H9 (cell line): ENCODE results near the gene ASS1. TPM values are rescaled to one million over a fixed set of nuclear protein-coding genes. Genes with fewer than 3 reads are reported as not detected.

Experiments used
- DNase-seq: peaks from one replicate; pipeline ENCODE4 v3.0.0-alpha.2; 2017
- H2AFZ ChIP-seq: one replicate; pipeline ENCODE4 v1.6.1; 2013; ENCODE audit warnings: mild to moderate bottlenecking, low read length, control low read depth, moderate library complexity
- H2AK5ac ChIP-seq: 2 replicates; pipeline ENCODE4 v1.6.1; 2013; ENCODE audit warnings: low read length, control low read depth, mixed read lengths; ENCODE audit not compliant: insufficient read length
- H2BK120ac ChIP-seq: one replicate; pipeline ENCODE4 v1.6.1; 2013; ENCODE audit warnings: low read depth, mild to moderate bottlenecking, low read length, control low read depth, inconsistent platforms; ENCODE audit not compliant: poor library complexity, severe bottlenecking
- H2BK12ac ChIP-seq: 2 replicates; pipeline ENCODE4 v1.6.1; 2013; ENCODE audit warnings: low read length, control low read depth, mixed read lengths, low read depth; ENCODE audit not compliant: insufficient read length
- H2BK15ac ChIP-seq: 2 replicates; pipeline ENCODE4 v1.6.1; 2013; ENCODE audit warnings: low read depth, low read length, control low read depth
- H2BK20ac ChIP-seq: one replicate; pipeline ENCODE4 v1.6.1; 2013; ENCODE audit warnings: low read depth, mild to moderate bottlenecking, low read length, control low read depth, inconsistent platforms; ENCODE audit not compliant: poor library complexity, severe bottlenecking
- H2BK5ac ChIP-seq: 2 replicates; pipeline ENCODE4 v1.6.1; 2013; ENCODE audit warnings: low read length, control low read depth, mixed read lengths; ENCODE audit not compliant: insufficient read length
- H3K14ac ChIP-seq: 2 replicates; pipeline ENCODE4 v1.6.1; 2013; ENCODE audit warnings: low read length, control low read depth; ENCODE audit not compliant: insufficient read depth
- H3K18ac ChIP-seq: 2 replicates; pipeline ENCODE4 v1.6.1; 2013; ENCODE audit warnings: low read depth, mild to moderate bottlenecking, mixed read lengths, low read length, control low read depth; ENCODE audit not compliant: insufficient read length
- H3K23ac ChIP-seq: 2 replicates; pipeline ENCODE4 v1.6.1; 2013; ENCODE audit warnings: low read length, control low read depth, mixed read lengths, low read depth; ENCODE audit not compliant: insufficient read length
- H3K23me2 ChIP-seq: 2 replicates; pipeline ENCODE4 v1.6.1; 2013; ENCODE audit warnings: low read depth, mild to moderate bottlenecking, mixed read lengths, low read length, control low read depth; ENCODE audit not compliant: insufficient read length, poor library complexity, severe bottlenecking
- H3K27ac ChIP-seq: 2 replicates; pipeline ENCODE4 v1.5.1; 2013; ENCODE audit warnings: low read length, control low read depth, mixed read lengths, low read depth; ENCODE audit not compliant: insufficient read length
- H3K27me3 ChIP-seq: 2 replicates; pipeline ENCODE4 v1.6.1; 2013; ENCODE audit warnings: low read length, control low read depth, inconsistent platforms; ENCODE audit not compliant: insufficient read depth
- H3K4ac ChIP-seq: 2 replicates; pipeline ENCODE4 v1.6.1; 2013; ENCODE audit warnings: low read depth, mild to moderate bottlenecking, control low read depth, inconsistent platforms, low read length, moderate library complexity
- H3K4me1 ChIP-seq: 2 replicates; pipeline ENCODE4 v1.6.1; 2013; ENCODE audit warnings: low read length, control low read depth, inconsistent platforms; ENCODE audit not compliant: insufficient read depth
- H3K4me2 ChIP-seq: 2 replicates; pipeline ENCODE4 v1.6.1; 2013; ENCODE audit warnings: low read length, control low read depth, mixed read lengths; ENCODE audit not compliant: insufficient read length, insufficient read depth
- H3K56ac ChIP-seq: 2 replicates; pipeline ENCODE4 v1.6.1; 2013; ENCODE audit warnings: low read depth, mild to moderate bottlenecking, mixed read lengths, low read length, control low read depth; ENCODE audit not compliant: insufficient read length
- H3K79me1 ChIP-seq: 2 replicates; pipeline ENCODE4 v1.6.1; 2013; ENCODE audit warnings: low read depth, mild to moderate bottlenecking, moderate library complexity, low read length, control low read depth, inconsistent platforms; ENCODE audit not compliant: insufficient read depth, poor library complexity, severe bottlenecking
- H3K79me2 ChIP-seq: 2 replicates; pipeline ENCODE4 v1.6.1; 2013; ENCODE audit warnings: low read length, control low read depth, inconsistent platforms; ENCODE audit not compliant: insufficient read depth
- H3K9ac ChIP-seq: 2 replicates; pipeline ENCODE4 v1.6.1; 2013; ENCODE audit warnings: low read length, control low read depth, mixed read lengths; ENCODE audit not compliant: insufficient read length; ENCODE audit errors: extremely low read depth
- H3K9me3 ChIP-seq: one replicate; pipeline ENCODE4 v1.6.1; 2013; ENCODE audit warnings: low read depth, low read length, inconsistent platforms; ENCODE audit not compliant: control insufficient read depth
- H3T11ph ChIP-seq: one replicate; pipeline ENCODE4 v1.6.1; 2013; ENCODE audit warnings: mild to moderate bottlenecking, low read length, control low read depth, inconsistent platforms
- H4K20me1 ChIP-seq: one replicate; pipeline ENCODE4 v1.6.1; 2013; ENCODE audit not compliant: control insufficient read depth, insufficient read length, insufficient read depth
- H4K5ac ChIP-seq: 2 replicates; pipeline ENCODE4 v1.6.1; 2013; ENCODE audit warnings: low read depth, mild to moderate bottlenecking, mixed read lengths, low read length, control low read depth; ENCODE audit not compliant: insufficient read length
- H4K8ac ChIP-seq: replicated peaks from 2 replicates; pipeline ENCODE4 v1.6.1; 2013; ENCODE audit warnings: low read length, control low read depth, mixed read lengths, low read depth; ENCODE audit not compliant: insufficient read length
- H4K91ac ChIP-seq: 2 replicates; pipeline ENCODE4 v1.6.1; 2013; ENCODE audit warnings: low read depth, mild to moderate bottlenecking, moderate library complexity, mixed read lengths, low read length, control low read depth; ENCODE audit not compliant: insufficient read length
- H3K27ac Mint-ChIP-seq, 3 experiments: 2 replicates in 2 of 3; 3 replicates in 1 of 3; pipeline ENCODE4 v1.8.0; 2020 to 2021; ENCODE audit warnings: mixed read lengths in 3 of 3, mild to moderate bottlenecking in 1 of 3, moderate library complexity in 1 of 3
- H3K27me3 Mint-ChIP-seq: 2 replicates; pipeline ENCODE4 v1.8.0; 2021; ENCODE audit warnings: low read depth, mild to moderate bottlenecking, moderate library complexity, mixed read lengths
- H3K36me3 Mint-ChIP-seq, 3 experiments: 2 replicates in 2 of 3; 3 replicates in 1 of 3; pipeline ENCODE4 v1.8.0; 2020 to 2021; ENCODE audit warnings: low read depth in 3 of 3, mixed read lengths in 3 of 3; ENCODE audit not compliant: insufficient read depth in 1 of 3
- H3K4me1 Mint-ChIP-seq, 2 experiments: 2 replicates each; pipeline ENCODE4 v1.8.0; 2020; ENCODE audit warnings: mixed read lengths in 2 of 2
- H3K4me3 Mint-ChIP-seq, 2 experiments: 2 replicates in 1 of 2; 3 replicates in 1 of 2; pipeline ENCODE4 v1.8.0; 2020 to 2021; ENCODE audit warnings: mild to moderate bottlenecking in 2 of 2, mixed read lengths in 2 of 2, moderate library complexity in 1 of 2
- H3K9me3 Mint-ChIP-seq, 2 experiments: 2 replicates in 1 of 2; 3 replicates in 1 of 2; pipeline ENCODE4 v1.8.0; 2020; ENCODE audit warnings: mild to moderate bottlenecking in 2 of 2, mixed read lengths in 2 of 2, moderate library complexity in 1 of 2
- WGBS: extraction: QIAGEN DNeasy Blood & Tissue Kit; methylation state at CpG from one replicate; pipeline ENCODE4 v1.1.7; 2013; ENCODE audit warnings: missing lambda C conversion rate, low lambda C conversion rate, mixed read lengths; ENCODE audit not compliant: insufficient read length; ENCODE audit errors: extremely low coverage; 5-methylcytosine and 5-hydroxymethylcytosine counted together
- total RNA-seq: library from RNA; stranded (reverse); gene quantifications from 2 replicates; pipeline ENCODE4 v1.2.1, GENCODE V29; 2021
- TF ChIP-seq, protein P1 (sequence below): fragments of 200-600 bp; sonication (generic); conservative IDR thresholded peaks from 3 replicates; pipeline ENCODE4 v1.8.0; 2021; ENCODE audit warnings: antibody characterized with exemption, mild to moderate bottlenecking

The ASS1 gene
- total RNA-seq, 1 experiment from 2014 or later: 118 TPM

DNA sequence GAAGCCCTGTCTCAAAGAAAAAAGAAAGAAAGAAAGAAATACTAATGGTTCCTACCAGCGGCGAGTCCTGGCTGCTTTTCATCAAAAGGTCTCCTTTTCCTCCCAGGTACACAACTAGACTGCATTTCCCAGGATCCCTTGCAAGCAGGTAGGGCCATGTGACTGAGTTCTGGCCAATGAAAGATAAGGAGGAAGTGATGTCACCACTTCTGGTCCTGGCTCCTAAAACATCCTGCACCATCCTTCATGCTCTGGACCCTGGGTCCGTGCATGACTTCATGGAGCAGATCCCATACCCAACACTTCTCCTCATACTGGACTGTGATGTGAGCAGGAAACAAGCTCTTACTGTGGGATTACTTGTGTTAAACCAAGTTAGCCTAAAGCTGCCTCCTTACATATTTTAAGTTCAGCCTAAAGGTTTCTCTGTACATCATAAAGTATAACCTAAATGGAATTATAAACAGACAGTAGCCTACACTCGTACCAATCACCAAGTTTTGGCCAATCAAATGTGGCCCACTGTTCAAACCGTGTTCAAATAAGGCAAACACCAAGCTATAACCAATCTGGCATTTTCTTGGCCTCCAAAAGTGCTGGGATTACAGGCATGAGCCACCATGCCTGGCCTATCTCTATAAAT lies 104.5 kb downstream of the ASS1 start:
- Histone ChIP-seq H2BK5ac (no peak overlapping the region), H4K20me1 (no peaks in the 10 kb centered on the region)
- TF ChIP-seq, protein P1, sequence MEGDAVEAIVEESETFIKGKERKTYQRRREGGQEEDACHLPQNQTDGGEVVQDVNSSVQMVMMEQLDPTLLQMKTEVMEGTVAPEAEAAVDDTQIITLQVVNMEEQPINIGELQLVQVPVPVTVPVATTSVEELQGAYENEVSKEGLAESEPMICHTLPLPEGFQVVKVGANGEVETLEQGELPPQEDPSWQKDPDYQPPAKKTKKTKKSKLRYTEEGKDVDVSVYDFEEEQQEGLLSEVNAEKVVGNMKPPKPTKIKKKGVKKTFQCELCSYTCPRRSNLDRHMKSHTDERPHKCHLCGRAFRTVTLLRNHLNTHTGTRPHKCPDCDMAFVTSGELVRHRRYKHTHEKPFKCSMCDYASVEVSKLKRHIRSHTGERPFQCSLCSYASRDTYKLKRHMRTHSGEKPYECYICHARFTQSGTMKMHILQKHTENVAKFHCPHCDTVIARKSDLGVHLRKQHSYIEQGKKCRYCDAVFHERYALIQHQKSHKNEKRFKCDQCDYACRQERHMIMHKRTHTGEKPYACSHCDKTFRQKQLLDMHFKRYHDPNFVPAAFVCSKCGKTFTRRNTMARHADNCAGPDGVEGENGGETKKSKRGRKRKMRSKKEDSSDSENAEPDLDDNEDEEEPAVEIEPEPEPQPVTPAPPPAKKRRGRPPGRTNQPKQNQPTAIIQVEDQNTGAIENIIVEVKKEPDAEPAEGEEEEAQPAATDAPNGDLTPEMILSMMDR: no peak

More for the DNA sequence above, 104.5 kb downstream of the ASS1 start:
- Histone ChIP-seq H2BK15ac (no peak overlapping the region), H2BK20ac (no peak overlapping the region), H3K79me2 (no peaks in the 10 kb centered on the region), H3K9ac (no peak overlapping the region), H2AFZ (no peak overlapping the region), H2AK5ac (no peak overlapping the region), H3K23ac (no peak overlapping the region), H4K8ac (no peak overlapping the region), H3K79me1 (no peaks in the 10 kb centered on the region), H3K4me1 (no peaks in the 10 kb centered on the region), H4K5ac (no peak overlapping the region), H3K23me2 (no peaks in the 10 kb centered on the region), H3K27ac (no peak overlapping the region), H3K56ac (no peak overlapping the region), H3K14ac (no peak overlapping the region), H3K18ac (no peak overlapping the region), H3K4ac (no peak overlapping the region), H4K91ac (no peak overlapping the region), H3T11ph (no peak overlapping the region), H2BK12ac (no peak overlapping the region), H3K27me3 (no peaks in the 10 kb centered on the region), H3K4me2 (no peak overlapping the region), H3K9me3 (no peaks in the 10 kb centered on the region), H2BK120ac (no peak overlapping the region)
- Mint-ChIP-seq H3K27ac (no peak overlapping the region), H3K4me1 (peaks cover 3 to 7% of the 10 kb centered on the region in 2 experiments), H3K9me3 (peaks cover 15 to 18% of the 10 kb centered on the region in 2 experiments), H3K4me3 (no peak overlapping the region), H3K36me3 (peaks cover 3 to 8% (median 8%) of the 10 kb centered on the region in 3 experiments; a peak in 4 of 7 replicates), H3K27me3 (peaks cover 8% of the 10 kb centered on the region; the same call in 1 of the 2 replicates)
- WGBS: no CpG with 5 or more reads among the region's 5 CpGs
- no peak for DNase-seq

Other genes starting within 250 kb of the ASS1 start
- gene HMCN2, start 179.2 kb upstream of the ASS1 start, total RNA-seq: 6.7 and 8.6 TPM in 2 replicates
- 78.6 and 83.5 TPM in 2 replicates for gene FUBP3, start 134.6 kb downstream of the ASS1 start, total RNA-seq
- not detected in 2 replicates for gene PRDM12, start 219.6 kb downstream of the ASS1 start, total RNA-seq
- 92.0 and 94.5 TPM in 2 replicates for gene EXOSC2, start 248.8 kb downstream of the ASS1 start, total RNA-seq